ENCODE data around the gene OXSR1.

DNA sequence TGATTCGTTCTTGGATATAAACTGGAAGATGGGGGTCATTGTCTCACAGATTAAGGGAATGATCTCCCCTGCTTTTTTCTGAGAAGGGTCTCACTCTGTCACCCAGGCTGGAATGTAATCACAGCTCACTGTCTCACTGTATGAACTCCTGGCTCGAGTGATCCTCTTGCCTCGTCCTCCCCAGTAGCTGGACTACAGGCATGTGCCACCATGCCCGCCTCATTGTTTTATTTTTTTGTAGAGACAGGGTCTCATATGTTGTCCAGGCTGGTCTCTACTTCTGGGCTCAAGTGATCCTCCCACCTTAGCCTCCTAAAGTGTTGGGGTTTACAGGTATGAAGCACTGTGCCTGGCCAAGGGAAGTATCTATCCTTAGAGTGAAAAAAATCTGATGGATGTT, 5.4 kb downstream of the OXSR1 start:
- TF ChIP-seq POLR2AphosphoS5 (IDR thresholded peaks at IDR 0.05; ENCODE audit: low read depth, low read length) = no peak
- no peak for TF ChIP-seq POLR2A (IDR thresholded peaks at IDR 0.05; ENCODE audit: low read depth, low read length)
- TF ChIP-seq TAF1 (IDR thresholded peaks at IDR 0.05; ENCODE audit: low read depth, low read length) = no peak
- TF ChIP-seq SPI1 (IDR thresholded peaks at IDR 0.05; ENCODE audit: low read depth, low read length) = no peak
- no peak for TF ChIP-seq PAX5 (IDR thresholded peaks at IDR 0.05; ENCODE audit: insufficient read depth, low read length, severe bottlenecking)

Data from GM12891 (cell line).